Liver (tissue), 3 donors: Measurements from ENCODE around the gene CHP1.

ENCODE experiments used
- SP1 ChIP-seq: IDR thresholded peaks from 2 replicates; pipeline ENCODE4 v1.6.1; 2018; ENCODE audit warnings: antibody characterized with exemption, mild to moderate bottlenecking
- TAF1 ChIP-seq: conservative IDR thresholded peaks from 2 replicates; pipeline ENCODE4 v1.6.1; 2016; ENCODE audit warnings: antibody characterized with exemption, mild to moderate bottlenecking
- YY1 ChIP-seq: IDR thresholded peaks from 2 replicates; pipeline ENCODE4 v1.6.1; 2016; ENCODE audit warnings: antibody characterized with exemption, mild to moderate bottlenecking
- TF ChIP-seq, protein P1 (sequence below): fragments of 150-350 bp; IDR thresholded peaks from 2 replicates; pipeline ENCODE4 v1.5.1; 2017; ENCODE audit warnings: improper control_type of control experiment, low read depth, low read length; ENCODE audit not compliant: missing input control
- TF ChIP-seq, protein P2 (sequence below): IDR thresholded peaks from 2 replicates; pipeline ENCODE4 v1.6.1; 2016; ENCODE audit warnings: antibody characterized with exemption, mild to moderate bottlenecking
- donor health status: healthy.
- donor health status: healthy.

DNA sequence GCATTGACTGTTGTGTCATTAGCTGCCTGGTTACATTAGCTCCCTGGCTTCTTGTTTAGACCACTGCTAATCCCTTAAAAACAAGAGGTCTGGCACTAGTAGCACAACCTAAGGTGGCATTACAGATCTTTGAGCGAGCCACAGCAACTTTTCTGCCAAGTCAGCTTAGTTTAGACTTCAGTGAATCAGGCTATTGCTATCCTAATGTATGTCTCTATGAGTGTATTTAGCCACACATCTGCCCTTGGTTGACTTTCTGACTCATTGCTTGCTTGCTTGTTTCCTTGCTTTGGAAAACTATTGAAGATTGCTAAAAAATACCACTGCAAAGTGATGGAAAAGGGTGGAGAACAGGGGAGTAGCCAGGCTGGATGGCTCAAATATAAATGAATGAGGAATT, 50.2 kb downstream of the CHP1 start:
- TF ChIP-seq SP1 (no peak), TAF1 (no peak), YY1 (no peak)
- TF ChIP-seq, protein P1, sequence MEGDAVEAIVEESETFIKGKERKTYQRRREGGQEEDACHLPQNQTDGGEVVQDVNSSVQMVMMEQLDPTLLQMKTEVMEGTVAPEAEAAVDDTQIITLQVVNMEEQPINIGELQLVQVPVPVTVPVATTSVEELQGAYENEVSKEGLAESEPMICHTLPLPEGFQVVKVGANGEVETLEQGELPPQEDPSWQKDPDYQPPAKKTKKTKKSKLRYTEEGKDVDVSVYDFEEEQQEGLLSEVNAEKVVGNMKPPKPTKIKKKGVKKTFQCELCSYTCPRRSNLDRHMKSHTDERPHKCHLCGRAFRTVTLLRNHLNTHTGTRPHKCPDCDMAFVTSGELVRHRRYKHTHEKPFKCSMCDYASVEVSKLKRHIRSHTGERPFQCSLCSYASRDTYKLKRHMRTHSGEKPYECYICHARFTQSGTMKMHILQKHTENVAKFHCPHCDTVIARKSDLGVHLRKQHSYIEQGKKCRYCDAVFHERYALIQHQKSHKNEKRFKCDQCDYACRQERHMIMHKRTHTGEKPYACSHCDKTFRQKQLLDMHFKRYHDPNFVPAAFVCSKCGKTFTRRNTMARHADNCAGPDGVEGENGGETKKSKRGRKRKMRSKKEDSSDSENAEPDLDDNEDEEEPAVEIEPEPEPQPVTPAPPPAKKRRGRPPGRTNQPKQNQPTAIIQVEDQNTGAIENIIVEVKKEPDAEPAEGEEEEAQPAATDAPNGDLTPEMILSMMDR, result no peak
- TF ChIP-seq, protein P2, sequence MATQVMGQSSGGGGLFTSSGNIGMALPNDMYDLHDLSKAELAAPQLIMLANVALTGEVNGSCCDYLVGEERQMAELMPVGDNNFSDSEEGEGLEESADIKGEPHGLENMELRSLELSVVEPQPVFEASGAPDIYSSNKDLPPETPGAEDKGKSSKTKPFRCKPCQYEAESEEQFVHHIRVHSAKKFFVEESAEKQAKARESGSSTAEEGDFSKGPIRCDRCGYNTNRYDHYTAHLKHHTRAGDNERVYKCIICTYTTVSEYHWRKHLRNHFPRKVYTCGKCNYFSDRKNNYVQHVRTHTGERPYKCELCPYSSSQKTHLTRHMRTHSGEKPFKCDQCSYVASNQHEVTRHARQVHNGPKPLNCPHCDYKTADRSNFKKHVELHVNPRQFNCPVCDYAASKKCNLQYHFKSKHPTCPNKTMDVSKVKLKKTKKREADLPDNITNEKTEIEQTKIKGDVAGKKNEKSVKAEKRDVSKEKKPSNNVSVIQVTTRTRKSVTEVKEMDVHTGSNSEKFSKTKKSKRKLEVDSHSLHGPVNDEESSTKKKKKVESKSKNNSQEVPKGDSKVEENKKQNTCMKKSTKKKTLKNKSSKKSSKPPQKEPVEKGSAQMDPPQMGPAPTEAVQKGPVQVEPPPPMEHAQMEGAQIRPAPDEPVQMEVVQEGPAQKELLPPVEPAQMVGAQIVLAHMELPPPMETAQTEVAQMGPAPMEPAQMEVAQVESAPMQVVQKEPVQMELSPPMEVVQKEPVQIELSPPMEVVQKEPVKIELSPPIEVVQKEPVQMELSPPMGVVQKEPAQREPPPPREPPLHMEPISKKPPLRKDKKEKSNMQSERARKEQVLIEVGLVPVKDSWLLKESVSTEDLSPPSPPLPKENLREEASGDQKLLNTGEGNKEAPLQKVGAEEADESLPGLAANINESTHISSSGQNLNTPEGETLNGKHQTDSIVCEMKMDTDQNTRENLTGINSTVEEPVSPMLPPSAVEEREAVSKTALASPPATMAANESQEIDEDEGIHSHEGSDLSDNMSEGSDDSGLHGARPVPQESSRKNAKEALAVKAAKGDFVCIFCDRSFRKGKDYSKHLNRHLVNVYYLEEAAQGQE, result no peak
